Measurements from ENCODE around the gene ITGAE.
"Not testable (repeated sequence)": the region's sequence is repeated elsewhere in the genome, so short reads cannot be mapped to it uniquely, and the experiment has no call there.

The ITGAE gene

DNA sequence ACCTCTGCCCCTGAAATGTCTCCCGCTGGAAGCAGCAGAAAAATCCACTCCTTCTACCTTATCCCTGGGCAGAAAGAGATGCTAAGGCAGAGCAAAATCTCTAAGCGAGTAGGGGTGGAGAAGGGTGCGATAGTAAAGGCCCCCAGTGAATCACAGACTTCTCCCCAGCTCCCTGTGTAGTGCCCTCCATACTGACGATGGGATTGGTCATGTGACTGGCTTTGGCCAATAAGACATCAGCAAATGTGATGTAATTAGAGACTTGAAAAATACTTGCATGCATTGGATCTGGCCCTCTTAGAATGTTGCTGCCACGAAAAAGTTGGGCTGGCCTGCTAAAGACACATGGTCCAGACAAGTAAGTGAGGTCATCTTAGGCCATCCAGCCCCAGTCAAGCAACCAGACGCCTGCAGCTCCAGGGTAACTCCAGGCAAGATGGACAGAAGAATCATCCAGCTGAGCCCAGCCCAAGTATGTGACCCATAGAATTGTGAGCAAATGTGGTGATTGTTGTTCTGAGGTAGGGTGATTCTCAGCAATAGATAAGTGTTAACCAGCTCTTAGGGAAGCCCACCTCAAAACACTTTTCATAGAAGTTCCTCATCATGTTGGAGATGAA, 41.3 kb downstream of the ITGAE start:
- DNase-seq = no peak

DNA sequence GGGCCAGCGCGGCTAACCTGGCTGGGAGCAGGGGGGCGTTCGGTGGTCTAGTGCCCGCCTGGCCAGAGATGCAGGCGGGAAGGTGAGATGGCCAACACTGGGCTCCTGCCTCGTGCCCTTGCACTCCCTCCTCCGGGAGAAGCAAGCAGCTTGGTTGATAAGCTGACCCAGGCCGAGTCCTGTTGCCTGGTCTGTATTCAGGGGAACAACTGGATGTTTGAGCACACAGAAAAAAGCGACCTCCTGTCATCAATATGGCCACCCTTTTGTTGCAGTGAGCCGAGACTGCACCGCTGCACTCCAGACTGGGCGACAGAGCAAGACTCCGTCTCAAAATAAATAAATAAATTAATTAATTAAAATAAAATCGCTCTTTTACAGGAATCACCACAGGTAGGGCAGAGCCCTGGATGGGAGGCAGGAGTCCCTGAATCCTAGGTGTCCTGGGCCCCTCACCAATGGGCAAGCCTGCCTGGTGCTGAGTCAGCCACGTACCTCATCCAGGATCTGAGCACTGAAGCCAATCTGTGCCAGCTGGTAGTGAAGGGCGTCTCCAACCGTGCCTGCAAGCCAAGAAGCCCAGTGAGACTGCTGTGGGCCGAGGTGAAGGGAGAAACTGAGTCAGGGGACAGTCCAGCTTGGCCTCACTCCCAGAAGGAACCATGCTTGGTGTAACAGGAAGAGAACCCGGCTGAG, 45.5 kb downstream of the ITGAE start:
- peak; percentile 55 for DNase-seq

DNA sequence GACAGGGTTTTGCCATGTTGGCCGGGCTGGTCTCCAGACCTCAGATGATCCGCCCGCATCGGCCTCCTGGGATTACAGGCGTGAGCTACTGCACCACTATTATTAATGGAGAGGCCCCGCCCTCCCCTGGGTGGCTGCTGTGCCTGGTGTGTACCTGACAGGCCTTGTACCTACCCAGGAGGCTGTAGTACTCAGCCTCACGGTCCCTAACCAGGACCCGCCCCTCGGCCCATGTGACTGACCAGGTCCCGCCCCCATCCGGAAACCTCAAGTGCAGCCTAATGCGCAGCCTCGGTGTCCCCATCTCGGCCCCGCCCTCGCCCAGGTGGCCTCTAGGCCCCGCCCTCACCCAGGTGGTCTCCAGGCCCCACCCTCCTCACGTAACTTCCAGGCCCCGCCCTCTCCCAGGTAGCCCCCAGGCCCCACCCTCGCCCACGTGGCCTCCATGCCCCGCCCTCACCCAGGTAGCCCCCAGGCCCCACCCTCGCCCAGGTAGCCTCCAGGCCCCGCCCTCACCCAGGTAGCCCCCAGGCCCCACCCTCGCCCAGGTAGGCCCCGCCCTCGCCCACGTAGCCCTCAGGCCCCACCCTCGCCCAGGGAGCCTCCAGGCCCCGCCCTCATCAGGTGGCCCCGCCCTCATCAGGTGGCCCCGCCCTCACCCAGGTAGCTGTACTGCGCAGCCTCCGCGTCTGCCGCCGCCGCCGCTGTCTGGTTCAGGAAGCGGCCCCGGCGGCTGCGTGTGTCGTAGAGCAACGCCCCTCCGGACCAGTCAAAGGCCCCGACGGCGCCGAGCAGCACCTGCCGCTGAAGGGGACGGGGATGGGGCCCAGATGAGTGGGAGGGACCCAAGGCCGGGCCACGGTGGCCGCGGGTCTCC, 46.3 kb downstream of the ITGAE start:
- peak; percentile 97 for DNase-seq

- no peak for DNase-seq
Measured at GRCh38 chr17:3754066-3754457, 46.9 kb downstream of the ITGAE start.

GRCh38 chr17:3753624-3754023, 47.4 kb downstream of the ITGAE start:
- no peak for DNase-seq

- no peak for DNase-seq
Measured at GRCh38 chr17:3751836-3752235, 49.2 kb downstream of the ITGAE start.

GRCh38 chr17:3750926-3751325, 50.1 kb downstream of the ITGAE start:
- no peak for DNase-seq

GRCh38 chr17:3750296-3750695, 50.7 kb downstream of the ITGAE start:
- DNase-seq = no peak

DNA sequence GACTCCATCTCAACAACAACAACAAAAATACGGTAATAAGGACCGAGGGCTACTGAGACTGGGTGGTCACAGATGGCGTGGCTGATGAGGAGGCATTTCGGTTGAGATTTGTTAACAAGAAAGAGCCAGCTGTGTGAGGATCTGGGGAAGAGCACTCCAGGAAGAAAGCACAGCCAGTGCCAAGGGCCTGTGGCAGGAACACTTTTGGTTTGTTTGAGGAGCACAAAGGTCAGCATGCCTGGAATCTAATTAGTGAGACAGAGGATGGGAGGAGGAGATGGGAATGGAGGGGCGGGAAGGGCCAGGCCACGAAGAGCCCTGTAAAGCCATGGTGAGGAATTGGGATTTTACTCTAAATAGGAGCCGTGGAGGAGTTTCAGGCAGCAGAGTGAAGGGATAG, 52.4 kb downstream of the ITGAE start:
- no peak for DNase-seq

- DNase-seq = no peak
Measured at GRCh38 chr17:3747805-3748204, 53.2 kb downstream of the ITGAE start.

DNA sequence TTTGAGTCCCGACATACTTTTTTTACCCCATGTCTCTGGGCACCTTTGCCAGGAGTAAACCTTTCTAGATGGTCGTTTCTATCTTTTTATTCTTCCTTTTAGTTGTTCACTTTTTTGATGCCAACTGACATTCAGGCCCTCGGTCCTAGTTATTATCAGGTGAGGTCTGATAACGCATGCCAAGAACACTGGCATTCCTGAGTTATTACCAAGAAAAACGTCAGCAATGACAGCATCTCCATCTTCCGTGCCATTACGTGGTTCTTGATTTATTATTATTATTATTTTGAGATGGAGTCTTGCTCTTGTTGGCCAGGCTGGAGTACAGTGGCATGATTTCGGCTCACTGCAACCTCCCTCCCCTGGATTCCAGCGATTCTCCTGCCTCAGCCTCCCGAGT, 55.9 kb downstream of the ITGAE start:
- DNase-seq = no peak

DNA sequence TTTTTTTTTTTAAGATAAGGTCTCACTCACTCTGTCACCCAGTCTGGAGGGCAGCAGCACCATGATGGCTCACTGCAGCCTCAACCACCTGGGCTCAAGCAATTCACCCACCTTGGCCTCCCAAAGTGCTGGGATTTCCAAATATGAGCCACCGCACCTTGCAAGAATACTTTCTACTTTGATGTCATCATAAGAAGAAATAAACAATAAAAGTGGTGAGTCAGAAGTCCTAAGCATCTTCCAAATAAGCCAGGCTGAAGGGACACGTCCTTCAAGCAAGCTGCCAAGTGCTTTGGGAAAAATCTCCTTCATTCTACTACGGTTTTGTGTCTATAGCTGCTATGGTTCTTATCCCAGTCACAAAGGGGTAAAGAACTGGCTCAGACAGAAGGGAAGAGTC, 57.0 kb downstream of the ITGAE start:
- no peak for DNase-seq

- DNase-seq = no peak
Measured at GRCh38 chr17:3740611-3741073, 60.3 kb downstream of the ITGAE start.

GRCh38 chr17:3739422-3740124, 61.4 kb downstream of the ITGAE start:
- no peak for DNase-seq

- peak; percentile 57 for DNase-seq
Measured at GRCh38 chr17:3738562-3739295, 62.3 kb downstream of the ITGAE start.

DNA sequence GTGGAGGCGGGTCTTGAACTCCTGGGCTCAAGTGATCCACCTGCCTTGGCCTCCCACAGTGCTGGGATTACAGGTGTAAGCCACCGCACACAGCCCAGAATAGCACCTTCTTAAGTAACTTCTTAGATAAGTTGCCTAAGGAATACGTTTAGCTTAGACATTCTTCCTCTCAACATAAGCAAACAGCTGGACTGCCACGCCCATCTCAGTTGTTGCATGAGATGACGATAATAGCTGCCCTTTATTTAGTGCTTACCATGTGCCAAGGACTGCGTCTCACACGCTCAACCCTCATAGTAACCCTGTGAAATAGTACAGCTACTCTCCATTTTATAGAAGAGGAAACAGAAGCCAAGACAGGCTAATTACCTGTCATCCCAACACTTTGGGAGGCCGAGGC, 65.5 kb downstream of the ITGAE start:
- no peak for DNase-seq

- not testable (repeated sequence) for DNase-seq
Measured at GRCh38 chr17:3734911-3735276, 66.1 kb downstream of the ITGAE start.

DNA sequence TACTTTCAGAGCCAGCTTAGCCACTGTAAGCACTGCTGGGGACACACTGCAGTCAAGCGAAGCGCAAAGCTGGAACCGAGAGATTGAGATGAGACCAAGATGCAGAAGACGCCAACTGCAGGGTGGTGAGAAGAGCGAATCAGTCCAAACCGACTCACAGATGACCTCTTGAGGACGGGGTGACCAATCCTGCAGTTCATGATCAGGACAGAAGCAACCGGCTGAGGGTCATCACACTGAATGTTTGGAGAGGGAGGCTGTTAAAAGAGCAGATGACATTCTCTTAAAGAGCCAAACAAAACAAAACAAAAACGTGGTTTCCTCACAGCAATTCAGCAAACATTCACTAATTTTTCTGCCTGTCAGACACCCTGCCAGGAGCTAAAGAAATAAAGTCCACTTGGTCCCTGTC, 68.8 kb downstream of the ITGAE start:
- no peak for DNase-seq

DNA sequence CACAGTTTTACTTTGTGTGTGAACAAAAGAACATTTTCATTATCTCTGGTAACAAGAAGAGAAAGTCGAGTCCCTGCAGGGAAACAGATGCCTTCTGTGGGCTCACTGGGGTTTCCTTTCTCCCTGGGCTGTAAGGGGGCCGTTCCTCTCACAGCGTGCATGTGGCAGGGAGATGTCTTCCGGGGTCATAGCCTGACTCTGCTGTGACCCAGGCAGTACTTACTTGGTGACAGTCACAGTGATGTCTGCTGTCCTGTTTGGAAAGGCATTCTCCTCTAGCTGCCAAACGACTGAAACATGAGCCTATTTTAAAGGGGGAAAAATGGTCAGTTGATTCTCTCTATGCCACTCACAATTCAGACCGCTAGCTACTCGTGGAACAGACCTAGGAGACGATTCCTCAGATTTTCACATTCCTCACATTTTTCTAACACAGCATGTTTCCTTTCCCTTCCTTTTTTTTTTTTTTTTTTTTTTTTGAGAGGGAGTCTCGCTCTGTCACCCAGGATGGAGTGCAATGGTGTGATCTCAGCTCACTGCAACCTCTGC, 70.0 kb downstream of the ITGAE start:
- DNase-seq = no peak

DNA sequence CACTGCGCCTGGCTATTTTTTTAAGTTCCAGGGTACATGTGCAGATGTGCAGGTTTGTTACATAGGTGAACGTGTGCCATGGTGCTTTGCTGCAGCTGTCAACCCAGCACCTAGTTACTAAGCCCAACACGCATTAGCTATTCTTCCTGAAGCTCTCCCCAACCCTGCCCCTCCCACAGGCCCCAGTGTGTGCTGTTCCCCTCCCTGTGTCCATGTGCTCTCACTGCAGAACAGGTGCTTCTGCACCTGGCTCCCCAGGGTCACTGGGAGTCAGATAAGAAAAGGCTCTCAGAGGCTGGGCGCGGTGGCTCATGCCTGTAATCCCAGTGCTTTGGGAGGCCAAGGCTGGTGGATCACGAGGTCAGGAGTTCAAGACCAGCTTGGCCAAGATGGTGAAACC, 71.1 kb downstream of the ITGAE start:
- DNase-seq = no peak

GRCh38 chr17:3728099-3728498, 72.9 kb downstream of the ITGAE start:
- DNase-seq = not testable (repeated sequence)

- DNase-seq = no peak
Measured at GRCh38 chr17:3727041-3727440, 73.9 kb downstream of the ITGAE start.
